Osteoblast (primary cell): ENCODE data around the gene ROCK2. TPM values are rescaled to one million over a fixed set of nuclear protein-coding genes. Genes with fewer than 3 reads are reported as not detected.
A peak's percentile ranks its signal among the peaks of the same experiment; 100 is the strongest.

Source experiments
- DNase-seq: peaks from one replicate; pipeline ENCODE4 v3.0.0; 2011; ENCODE audit warnings: low spot score, mixed read lengths; ENCODE audit not compliant: insufficient read length; ENCODE audit errors: missing footprints
- H2AFZ ChIP-seq: 2 replicates; pipeline ENCODE4 v1.6.0; 2011; ENCODE audit warnings: mild to moderate bottlenecking, low read length
- H3K27ac ChIP-seq: 2 replicates; pipeline ENCODE4 v1.5.1; 2011; ENCODE audit warnings: mild to moderate bottlenecking, low read depth, low read length, moderate library complexity
- H3K27me3 ChIP-seq: 2 replicates; pipeline ENCODE4 v1.6.0; 2012; ENCODE audit warnings: mild to moderate bottlenecking, control low read depth, inconsistent platforms, low read length, moderate library complexity; ENCODE audit not compliant: insufficient read depth
- H3K36me3 ChIP-seq: 2 replicates; pipeline ENCODE4 v1.5.1; 2011; ENCODE audit warnings: mild to moderate bottlenecking, low read length, control low read depth, moderate library complexity; ENCODE audit not compliant: insufficient read depth
- H3K4me1 ChIP-seq: 2 replicates; pipeline ENCODE4 v1.5.1; 2011; ENCODE audit warnings: mild to moderate bottlenecking, low read length, control low read depth, moderate library complexity; ENCODE audit not compliant: insufficient read depth
- H3K4me2 ChIP-seq: 2 replicates; pipeline ENCODE4 v1.6.0; 2011; ENCODE audit warnings: mild to moderate bottlenecking, low read length; ENCODE audit not compliant: insufficient read depth
- H3K4me3 ChIP-seq: fragments of 200-600 bp; sonication (generic); 3 replicates; pipeline ENCODE4 v1.5.1; 2012; ENCODE audit warnings: mild to moderate bottlenecking, low read length, inconsistent platforms; ENCODE audit not compliant: insufficient read depth
- H3K79me2 ChIP-seq: 2 replicates; pipeline ENCODE4 v1.6.0; 2012; ENCODE audit warnings: mild to moderate bottlenecking, low read length, control low read depth, inconsistent platforms; ENCODE audit not compliant: insufficient read depth
- H3K9me3 ChIP-seq: 2 replicates; pipeline ENCODE4 v1.5.1; 2011; ENCODE audit warnings: low read depth, low read length, control low read depth
- H4K20me1 ChIP-seq: 2 replicates; pipeline ENCODE4 v1.6.0; 2012; ENCODE audit warnings: mild to moderate bottlenecking, low read length, control low read depth; ENCODE audit not compliant: insufficient read depth
- total RNA-seq: library from RNA; depleted of rRNA; stranded (reverse); fragments of >200 nt; gene quantifications from 2 replicates; pipeline ENCODE4 v1.2.3, GENCODE V29; 2012
- TF ChIP-seq, protein P1 (sequence below): IDR thresholded peaks from 2 replicates; pipeline ENCODE4 v1.5.1; 2011; ENCODE audit warnings: mild to moderate bottlenecking, low read depth, low read length, moderate library complexity; ENCODE audit errors: extremely low read depth

Gene ROCK2
- total RNA-seq, 1 donor, result 59.7 TPM

DNA sequence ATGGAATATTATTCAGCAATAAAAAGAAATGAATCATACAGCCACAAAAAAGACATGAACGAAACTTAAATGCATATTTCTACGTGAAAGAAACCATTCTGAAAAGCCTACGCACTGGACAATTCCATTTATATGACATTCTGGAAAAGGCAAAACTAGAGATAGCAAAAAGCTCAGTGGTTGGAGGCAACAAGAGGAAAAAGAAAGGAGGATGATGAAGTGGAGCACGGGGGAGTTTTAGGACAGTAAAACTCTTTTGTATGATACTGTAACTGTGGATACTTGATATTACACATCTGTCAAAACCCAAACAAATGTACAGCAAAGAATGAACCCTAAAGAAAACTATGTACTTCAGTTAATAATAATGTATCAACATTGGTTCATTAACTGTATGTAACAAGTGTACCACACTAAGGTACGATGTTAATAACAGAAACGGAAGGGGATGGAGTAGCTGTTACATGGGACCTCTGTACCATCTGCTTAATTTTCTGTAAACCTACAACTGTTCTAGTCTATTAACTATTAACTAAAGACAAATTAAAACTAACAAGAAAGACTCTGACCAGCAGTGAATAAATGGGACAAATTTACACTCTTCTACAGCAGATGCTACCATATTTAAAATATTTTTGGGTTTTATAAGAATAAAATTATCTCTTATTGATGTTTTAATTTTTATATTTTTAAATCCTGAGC, 31.5 kb downstream of the ROCK2 start:
- Histone ChIP-seq H3K4me2 (no peak overlapping the region), H2AFZ (no peak overlapping the region), H3K4me1 (no peaks in the 10 kb centered on the region), H3K9me3 (no peaks in the 10 kb centered on the region), H3K4me3 (no peak overlapping the region), H3K27me3 (no peaks in the 10 kb centered on the region), H3K36me3 (no peaks in the 10 kb centered on the region), H4K20me1 (peaks cover 66% of the 10 kb centered on the region), H3K79me2 (peaks cover 93% of the 10 kb centered on the region), H3K27ac (no peak overlapping the region)
- DNase-seq, result no peak
- TF ChIP-seq, protein P1, sequence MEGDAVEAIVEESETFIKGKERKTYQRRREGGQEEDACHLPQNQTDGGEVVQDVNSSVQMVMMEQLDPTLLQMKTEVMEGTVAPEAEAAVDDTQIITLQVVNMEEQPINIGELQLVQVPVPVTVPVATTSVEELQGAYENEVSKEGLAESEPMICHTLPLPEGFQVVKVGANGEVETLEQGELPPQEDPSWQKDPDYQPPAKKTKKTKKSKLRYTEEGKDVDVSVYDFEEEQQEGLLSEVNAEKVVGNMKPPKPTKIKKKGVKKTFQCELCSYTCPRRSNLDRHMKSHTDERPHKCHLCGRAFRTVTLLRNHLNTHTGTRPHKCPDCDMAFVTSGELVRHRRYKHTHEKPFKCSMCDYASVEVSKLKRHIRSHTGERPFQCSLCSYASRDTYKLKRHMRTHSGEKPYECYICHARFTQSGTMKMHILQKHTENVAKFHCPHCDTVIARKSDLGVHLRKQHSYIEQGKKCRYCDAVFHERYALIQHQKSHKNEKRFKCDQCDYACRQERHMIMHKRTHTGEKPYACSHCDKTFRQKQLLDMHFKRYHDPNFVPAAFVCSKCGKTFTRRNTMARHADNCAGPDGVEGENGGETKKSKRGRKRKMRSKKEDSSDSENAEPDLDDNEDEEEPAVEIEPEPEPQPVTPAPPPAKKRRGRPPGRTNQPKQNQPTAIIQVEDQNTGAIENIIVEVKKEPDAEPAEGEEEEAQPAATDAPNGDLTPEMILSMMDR, result no peak

DNA sequence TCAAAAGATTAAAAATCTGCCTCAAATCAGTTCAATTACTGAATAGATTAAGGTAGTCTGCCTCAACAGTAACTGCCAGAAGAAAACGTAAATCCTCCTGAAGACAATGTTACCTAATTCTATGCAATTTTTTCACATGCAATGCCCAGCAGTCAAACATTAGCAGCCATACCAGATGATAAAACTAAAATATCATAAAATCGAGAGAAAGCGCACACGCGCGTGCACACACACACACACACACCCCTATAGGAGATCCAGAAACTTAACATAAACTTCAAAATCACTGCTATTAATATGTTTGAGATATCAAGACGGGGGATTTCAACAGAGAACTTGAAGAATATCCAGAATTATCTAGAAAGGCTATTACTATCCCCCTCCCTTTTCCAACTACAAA, 32.9 kb downstream of the ROCK2 start:
- Histone ChIP-seq H3K4me1 (peaks cover 4% of the 10 kb centered on the region), H3K9me3 (no peaks in the 10 kb centered on the region), H4K20me1 (peaks cover 59% of the 10 kb centered on the region), H3K4me2 (no peak overlapping the region), H3K27me3 (no peaks in the 10 kb centered on the region), H3K27ac (no peak overlapping the region), H2AFZ (no peak overlapping the region), H3K79me2 (peaks cover 96% of the 10 kb centered on the region), H3K4me3 (no peak overlapping the region), H3K36me3 (no peaks in the 10 kb centered on the region)
- TF ChIP-seq, protein P1, result no peak
- no peak for DNase-seq

DNA sequence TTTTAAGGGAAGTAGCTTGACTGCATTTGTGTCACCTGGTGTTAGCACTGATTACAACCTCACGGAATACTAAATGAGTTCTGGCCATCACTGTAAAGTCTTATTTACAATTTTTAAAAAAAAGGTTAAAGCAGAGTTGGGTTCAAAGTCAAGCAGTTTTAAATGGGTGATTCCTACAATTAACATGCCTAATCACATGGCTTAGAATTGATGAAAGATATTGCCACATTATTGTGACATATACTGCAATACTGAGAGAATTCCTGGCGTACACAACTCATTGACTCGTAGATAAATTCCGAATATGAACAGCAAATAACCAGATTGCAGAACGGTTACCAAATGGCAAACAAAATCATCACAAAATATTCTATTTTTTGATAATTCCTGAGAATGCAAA, 34.2 kb downstream of the ROCK2 start:
- H4K20me1 ChIP-seq, result peaks cover 54% of the 10 kb centered on the region
- no peak overlapping the region for H3K4me3 ChIP-seq
- H2AFZ ChIP-seq, result no peak overlapping the region
- peaks cover 91% of the 10 kb centered on the region for H3K79me2 ChIP-seq
- H3K4me1 ChIP-seq, result peaks cover 15% of the 10 kb centered on the region
- TF ChIP-seq, protein P1, result no peak
- peak overlapping the region; percentile 7 for H3K27ac ChIP-seq
- no peak overlapping the region for H3K4me2 ChIP-seq
- no peaks in the 10 kb centered on the region for H3K9me3 ChIP-seq
- H3K27me3 ChIP-seq, result no peaks in the 10 kb centered on the region
- DNase-seq, result no peak
- H3K36me3 ChIP-seq, result no peaks in the 10 kb centered on the region

DNA sequence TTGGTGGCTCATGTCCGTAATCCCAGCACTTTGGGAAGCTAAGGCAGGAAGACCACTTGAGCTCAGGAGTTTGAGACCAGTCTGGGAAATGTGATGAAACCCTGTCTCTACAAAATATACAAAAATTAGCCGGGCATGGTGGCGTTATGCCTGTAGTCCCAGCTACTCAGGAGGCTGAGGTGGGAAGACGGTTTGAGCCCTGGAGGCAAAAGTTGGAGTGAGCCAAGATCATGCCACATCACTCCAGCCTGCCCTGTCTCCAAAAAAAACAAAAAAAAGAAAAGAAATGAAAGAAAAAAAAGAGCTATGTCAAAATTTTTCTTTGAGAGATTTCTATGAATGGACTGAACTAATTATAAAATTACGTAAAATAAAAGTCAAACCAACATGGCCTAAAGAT, 34.7 kb downstream of the ROCK2 start:
- Histone ChIP-seq H3K36me3 (no peaks in the 10 kb centered on the region), H3K4me1 (peaks cover 15% of the 10 kb centered on the region), H3K27ac (peak overlapping the region; percentile 7), H3K4me3 (no peak overlapping the region), H2AFZ (no peak overlapping the region), H3K27me3 (no peaks in the 10 kb centered on the region), H3K4me2 (no peak overlapping the region), H3K79me2 (peaks cover 91% of the 10 kb centered on the region), H3K9me3 (no peaks in the 10 kb centered on the region), H4K20me1 (peaks cover 52% of the 10 kb centered on the region)
- TF ChIP-seq, protein P1, result no peak
- no peak for DNase-seq
